SK-N-DZ (cell line): ENCODE measurements around the gene IGFL1.
"Not testable (repeated sequence)": the region's sequence is repeated elsewhere in the genome, so short reads cannot be mapped to it uniquely, and the experiment has no call there.

ENCODE experiments used
- DNase-seq: peaks from one replicate; pipeline ENCODE4 v3.0.0-alpha.2; 2015; ENCODE audit warnings: low spot score

The IGFL1 gene

GRCh38 chr19:46221981-46222610 lies 7.4 kb upstream of the IGFL1 start:
- DNase-seq: no peak

- DNase-seq: not testable (repeated sequence)
Observed at GRCh38 chr19:46223787-46224186, 5.8 kb upstream of the IGFL1 start.

GRCh38 chr19:46224773-46225172 lies 4.8 kb upstream of the IGFL1 start:
- no peak for DNase-seq

GRCh38 chr19:46225558-46226004 lies 4.0 kb upstream of the IGFL1 start:
- DNase-seq: no peak

GRCh38 chr19:46226438-46226973 lies 3.0 kb upstream of the IGFL1 start:
- no peak for DNase-seq

- no peak for DNase-seq
Observed at GRCh38 chr19:46232029-46232428, 2.5 kb downstream of the IGFL1 start.

GRCh38 chr19:46232468-46232867 lies 2.9 kb downstream of the IGFL1 start:
- DNase-seq: no peak

GRCh38 chr19:46232938-46233621 lies 3.5 kb downstream of the IGFL1 start:
- DNase-seq: no peak

- not testable (repeated sequence) for DNase-seq
Observed at GRCh38 chr19:46233871-46234270, 4.3 kb downstream of the IGFL1 start.

- DNase-seq: not testable (repeated sequence)
Observed at GRCh38 chr19:46238141-46238540, 8.6 kb downstream of the IGFL1 start.

GRCh38 chr19:46239193-46240024 lies 9.9 kb downstream of the IGFL1 start:
- DNase-seq: no peak

GRCh38 chr19:46240693-46241092 lies 11.2 kb downstream of the IGFL1 start:
- no peak for DNase-seq

GRCh38 chr19:46241626-46242025 lies 12.1 kb downstream of the IGFL1 start:
- DNase-seq: no peak

- DNase-seq: not testable (repeated sequence)
Observed at GRCh38 chr19:46243081-46243654, 13.6 kb downstream of the IGFL1 start.

GRCh38 chr19:46250076-46250735 lies 20.7 kb downstream of the IGFL1 start:
- DNase-seq: no peak

- DNase-seq: no peak
Observed at GRCh38 chr19:46251416-46251815, 21.9 kb downstream of the IGFL1 start.

- no peak for DNase-seq
Observed at GRCh38 chr19:46254776-46255175, 25.2 kb downstream of the IGFL1 start.

GRCh38 chr19:46256855-46257254 lies 27.3 kb downstream of the IGFL1 start:
- DNase-seq: no peak

- DNase-seq: not testable (repeated sequence)
Observed at GRCh38 chr19:46261501-46261900, 32.0 kb downstream of the IGFL1 start.

GRCh38 chr19:46262684-46263296 lies 33.2 kb downstream of the IGFL1 start:
- not testable (repeated sequence) for DNase-seq

GRCh38 chr19:46264801-46265200 lies 35.3 kb downstream of the IGFL1 start:
- DNase-seq: not testable (repeated sequence)
